AG04449 (cell line): ENCODE results near the gene DYNC1LI1.

Experiments
- CTCF ChIA-PET: fragments of 350-600 bp; formaldehyde crosslinking; extraction: SDS; loops from one replicate; lab custom pipeline; 2021; ENCODE audit warnings: antibody characterized with exemption; lab: Yijun Ruan, JAX
- POLR2A ChIA-PET: fragments of 400-600, 350-600 bp; formaldehyde crosslinking; extraction: SDS; loops from one replicate; lab custom pipeline; 2020; ENCODE audit warnings: antibody characterized with exemption, inconsistent platforms; lab: Yijun Ruan, JAX
- DNase-seq: peaks from one replicate; pipeline ENCODE4 v3.0.0-alpha.2; 2010; ENCODE audit warnings: low read depth, low spot score
- H3K4me3 ChIP-seq: 2 replicates; pipeline ENCODE4 v1.5.1; 2011; ENCODE audit warnings: low read depth, mild to moderate bottlenecking, control low read depth, low read length
- TF ChIP-seq, protein P1 (sequence below): IDR thresholded peaks from one replicate; pipeline ENCODE4 v1.5.1; 2011; ENCODE audit warnings: mild to moderate bottlenecking, moderate library complexity, low read length, control low read depth, inconsistent platforms; ENCODE audit not compliant: insufficient read depth; ENCODE audit errors: missing control alignments

The DYNC1LI1 gene

DNA sequence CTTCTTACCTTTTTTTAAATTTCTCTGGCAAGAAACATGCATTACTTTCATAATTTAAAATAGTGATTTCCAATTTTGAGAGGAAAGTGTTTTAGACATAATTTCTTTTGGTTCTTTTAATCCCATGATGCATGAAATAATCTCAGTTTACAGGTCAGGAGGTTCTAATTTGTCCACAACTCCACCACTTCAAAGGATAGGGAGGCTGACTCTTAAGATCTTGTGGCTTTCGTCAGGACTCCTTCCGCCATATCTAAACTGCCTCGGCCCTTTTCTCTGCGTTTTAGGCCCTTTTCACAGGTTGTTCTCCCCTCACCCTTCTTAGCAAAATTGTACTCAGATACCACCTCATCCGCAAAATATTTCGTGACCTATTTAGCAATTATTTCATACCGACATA, 8.0 kb downstream of the DYNC1LI1 start:
- no peak for DNase-seq
- ChIA-PET POLR2A (no interaction called here), CTCF (interaction anchor here (1.0 kb wide), 1 partner anchor 53 kb away, joined by 3 read pairs; no protein-coding TSS in a partner anchor)
- TF ChIP-seq, protein P1, sequence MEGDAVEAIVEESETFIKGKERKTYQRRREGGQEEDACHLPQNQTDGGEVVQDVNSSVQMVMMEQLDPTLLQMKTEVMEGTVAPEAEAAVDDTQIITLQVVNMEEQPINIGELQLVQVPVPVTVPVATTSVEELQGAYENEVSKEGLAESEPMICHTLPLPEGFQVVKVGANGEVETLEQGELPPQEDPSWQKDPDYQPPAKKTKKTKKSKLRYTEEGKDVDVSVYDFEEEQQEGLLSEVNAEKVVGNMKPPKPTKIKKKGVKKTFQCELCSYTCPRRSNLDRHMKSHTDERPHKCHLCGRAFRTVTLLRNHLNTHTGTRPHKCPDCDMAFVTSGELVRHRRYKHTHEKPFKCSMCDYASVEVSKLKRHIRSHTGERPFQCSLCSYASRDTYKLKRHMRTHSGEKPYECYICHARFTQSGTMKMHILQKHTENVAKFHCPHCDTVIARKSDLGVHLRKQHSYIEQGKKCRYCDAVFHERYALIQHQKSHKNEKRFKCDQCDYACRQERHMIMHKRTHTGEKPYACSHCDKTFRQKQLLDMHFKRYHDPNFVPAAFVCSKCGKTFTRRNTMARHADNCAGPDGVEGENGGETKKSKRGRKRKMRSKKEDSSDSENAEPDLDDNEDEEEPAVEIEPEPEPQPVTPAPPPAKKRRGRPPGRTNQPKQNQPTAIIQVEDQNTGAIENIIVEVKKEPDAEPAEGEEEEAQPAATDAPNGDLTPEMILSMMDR, result no peak
- no peak overlapping the region for H3K4me3 ChIP-seq

DNA sequence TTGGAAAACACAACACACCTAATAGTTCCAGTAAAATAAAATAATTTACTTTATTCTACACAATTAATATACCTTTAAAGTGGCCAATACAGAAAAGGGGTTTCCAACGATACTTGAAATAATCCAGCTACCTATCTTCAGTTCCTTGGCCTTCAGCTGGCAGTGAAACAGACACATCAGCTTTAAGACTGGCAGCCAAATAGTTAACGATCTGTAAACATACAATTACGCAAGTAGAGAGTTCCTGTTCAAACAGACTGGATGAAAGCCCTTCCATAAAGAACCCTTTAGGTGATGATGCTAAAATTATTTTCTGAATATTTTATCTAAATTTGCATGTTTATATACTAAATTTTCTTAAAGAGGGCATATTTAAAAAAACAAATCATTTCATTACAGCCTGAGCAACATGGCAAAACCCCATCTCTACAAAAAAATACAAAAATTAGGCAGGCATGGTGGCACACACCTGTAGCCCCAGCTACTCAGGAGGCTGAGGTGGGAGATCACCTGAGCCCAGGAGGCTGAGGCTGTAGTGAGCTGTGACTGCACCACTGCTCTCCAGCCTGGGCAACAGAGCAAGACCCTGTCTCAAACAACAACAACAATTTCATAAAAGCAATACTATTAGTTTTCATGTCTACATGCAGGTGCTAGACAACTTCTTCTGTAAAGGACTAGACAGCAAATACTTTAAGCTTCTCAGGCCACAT, 12.9 kb downstream of the DYNC1LI1 start:
- TF ChIP-seq, protein P1, result no peak
- H3K4me3 ChIP-seq, result no peak overlapping the region
- POLR2A ChIA-PET, result interaction anchor here (0.9 kb wide), 1 partner anchor 13 kb away, joined by 3 read pairs; the partner anchor contains the start of gene DYNC1LI1
- DNase-seq, result no peak
- CTCF ChIA-PET, result interaction anchor here (0.5 to 1.3 kb wide), 2 partner anchors 48 to 136 kb away, joined by 3 to 6 read pairs; no protein-coding TSS in a partner anchor

DNA sequence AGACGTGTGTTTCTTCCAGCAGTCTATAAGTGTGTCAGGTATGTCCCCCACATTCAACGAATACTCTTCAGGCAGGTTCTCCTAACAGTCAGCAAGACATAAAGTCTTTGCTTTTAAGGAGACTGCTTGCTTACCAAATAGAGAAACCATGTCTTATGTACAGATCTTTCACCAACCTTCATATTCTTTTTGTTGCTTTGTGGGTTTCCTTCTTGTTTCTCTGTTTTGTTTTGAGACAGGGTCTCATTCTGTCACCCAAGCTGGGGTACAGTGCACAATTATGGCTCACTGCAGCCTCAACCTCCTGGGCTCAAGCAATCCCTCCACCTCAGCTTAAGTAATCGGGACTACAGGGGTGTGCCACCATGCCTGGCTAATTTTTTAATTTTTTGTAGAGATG, 14.3 kb downstream of the DYNC1LI1 start:
- TF ChIP-seq, protein P1, result no peak
- H3K4me3 ChIP-seq, result no peak overlapping the region
- CTCF ChIA-PET, result interaction anchor here (0.6 to 1.3 kb wide), 2 partner anchors 12 to 46 kb away, joined by 3 to 6 read pairs; no protein-coding TSS in a partner anchor
- POLR2A ChIA-PET, result no interaction called here
- DNase-seq, result no peak

DNA sequence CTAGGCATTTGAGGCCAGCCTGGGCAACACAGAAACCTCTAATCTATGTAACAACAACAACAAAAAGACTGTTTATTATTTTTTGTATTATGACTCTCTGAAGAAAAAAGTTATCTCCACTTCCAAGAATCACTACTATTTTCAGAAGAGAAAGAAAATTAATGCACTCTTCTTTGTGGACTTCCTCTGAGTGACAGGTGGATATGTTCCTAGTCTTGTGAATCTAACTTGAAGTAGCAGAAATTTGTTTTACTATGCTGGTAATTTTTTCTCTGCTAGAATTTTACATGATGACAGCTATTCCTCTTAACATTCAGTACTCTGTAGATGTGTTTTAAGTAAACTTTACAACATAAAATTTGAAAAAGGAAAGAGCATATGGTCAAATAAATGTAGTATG, 16.7 kb downstream of the DYNC1LI1 start:
- no peak overlapping the region for H3K4me3 ChIP-seq
- DNase-seq, result no peak
- TF ChIP-seq, protein P1, result no peak
- ChIA-PET CTCF (interaction anchor here (0.5 kb wide), 1 partner anchor 156 kb away, joined by 4 read pairs; no protein-coding TSS in a partner anchor), POLR2A (no interaction called here)

DNA sequence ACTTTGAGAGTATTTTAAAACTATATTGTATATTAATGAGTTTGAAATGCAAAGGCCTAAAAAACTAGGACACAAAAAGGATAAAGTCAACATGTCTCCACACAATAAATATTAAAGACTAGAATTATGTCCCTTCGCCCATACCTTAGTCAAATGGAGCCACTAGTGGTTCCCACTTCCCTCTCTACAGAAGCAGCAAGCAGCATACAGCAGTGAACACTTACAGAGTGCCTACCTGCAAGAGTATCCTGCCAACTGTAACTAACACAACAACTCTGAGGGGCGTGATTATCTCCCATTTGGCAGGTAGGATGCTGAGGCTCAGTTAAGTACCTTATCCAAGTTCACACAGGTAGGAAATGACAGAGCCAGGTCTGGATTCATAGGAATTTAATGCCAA, 17.2 kb downstream of the DYNC1LI1 start:
- CTCF ChIA-PET, result no interaction called here
- POLR2A ChIA-PET, result no interaction called here

DNA sequence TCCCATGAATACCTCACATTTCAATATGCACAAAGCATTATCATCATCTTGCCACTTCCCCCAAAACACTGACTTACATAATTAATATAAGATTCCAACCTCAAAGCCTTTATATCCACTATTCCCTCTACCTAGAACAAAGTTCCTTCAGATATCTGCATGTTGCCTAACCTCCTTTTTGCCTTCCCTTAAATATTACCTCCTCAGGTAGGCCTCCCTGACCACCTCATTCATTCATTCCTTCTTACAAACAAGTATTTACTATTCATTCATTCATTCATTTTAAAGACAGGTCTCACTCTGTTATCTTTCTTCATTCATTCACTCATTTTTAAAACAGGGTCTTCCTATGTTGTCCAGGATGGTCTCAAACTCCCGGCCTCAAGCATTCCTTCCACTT, 18.6 kb downstream of the DYNC1LI1 start:
- POLR2A ChIA-PET, result no interaction called here
- TF ChIP-seq, protein P1, result no peak
- no peak for DNase-seq
- CTCF ChIA-PET, result no interaction called here
- H3K4me3 ChIP-seq, result no peak overlapping the region

More for the DNA sequence above, 17.2 kb downstream of the DYNC1LI1 start:
- H3K4me3 ChIP-seq, result no peak overlapping the region
- no peak for DNase-seq
- TF ChIP-seq, protein P1, result no peak
